ENCODE measurements around the gene TPO. TPM values are rescaled to one million over a fixed set of nuclear protein-coding genes. Genes with fewer than 3 reads are reported as not detected.

Gene TPO
- polyA plus RNA-seq, 1 donor from 2014 or later: not detected

DNA sequence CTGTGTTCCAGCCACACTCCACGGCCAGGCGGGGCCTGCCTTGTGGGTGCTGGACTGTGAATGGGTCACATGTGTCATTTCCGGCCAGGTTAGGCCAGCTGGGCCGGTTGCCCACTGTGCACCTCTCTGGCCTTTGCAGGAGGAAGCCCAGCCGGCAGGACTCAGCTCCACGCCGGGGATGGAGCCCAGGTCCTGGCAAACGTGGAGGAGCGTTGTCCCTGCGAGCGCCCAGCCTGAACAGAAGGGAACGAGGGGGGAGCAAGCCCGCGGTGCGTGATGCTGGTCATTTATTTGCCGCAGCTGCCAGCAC lies 178.2 kb downstream of the TPO start:
- TF ChIP-seq, protein P1, sequence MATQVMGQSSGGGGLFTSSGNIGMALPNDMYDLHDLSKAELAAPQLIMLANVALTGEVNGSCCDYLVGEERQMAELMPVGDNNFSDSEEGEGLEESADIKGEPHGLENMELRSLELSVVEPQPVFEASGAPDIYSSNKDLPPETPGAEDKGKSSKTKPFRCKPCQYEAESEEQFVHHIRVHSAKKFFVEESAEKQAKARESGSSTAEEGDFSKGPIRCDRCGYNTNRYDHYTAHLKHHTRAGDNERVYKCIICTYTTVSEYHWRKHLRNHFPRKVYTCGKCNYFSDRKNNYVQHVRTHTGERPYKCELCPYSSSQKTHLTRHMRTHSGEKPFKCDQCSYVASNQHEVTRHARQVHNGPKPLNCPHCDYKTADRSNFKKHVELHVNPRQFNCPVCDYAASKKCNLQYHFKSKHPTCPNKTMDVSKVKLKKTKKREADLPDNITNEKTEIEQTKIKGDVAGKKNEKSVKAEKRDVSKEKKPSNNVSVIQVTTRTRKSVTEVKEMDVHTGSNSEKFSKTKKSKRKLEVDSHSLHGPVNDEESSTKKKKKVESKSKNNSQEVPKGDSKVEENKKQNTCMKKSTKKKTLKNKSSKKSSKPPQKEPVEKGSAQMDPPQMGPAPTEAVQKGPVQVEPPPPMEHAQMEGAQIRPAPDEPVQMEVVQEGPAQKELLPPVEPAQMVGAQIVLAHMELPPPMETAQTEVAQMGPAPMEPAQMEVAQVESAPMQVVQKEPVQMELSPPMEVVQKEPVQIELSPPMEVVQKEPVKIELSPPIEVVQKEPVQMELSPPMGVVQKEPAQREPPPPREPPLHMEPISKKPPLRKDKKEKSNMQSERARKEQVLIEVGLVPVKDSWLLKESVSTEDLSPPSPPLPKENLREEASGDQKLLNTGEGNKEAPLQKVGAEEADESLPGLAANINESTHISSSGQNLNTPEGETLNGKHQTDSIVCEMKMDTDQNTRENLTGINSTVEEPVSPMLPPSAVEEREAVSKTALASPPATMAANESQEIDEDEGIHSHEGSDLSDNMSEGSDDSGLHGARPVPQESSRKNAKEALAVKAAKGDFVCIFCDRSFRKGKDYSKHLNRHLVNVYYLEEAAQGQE (IDR thresholded peaks at IDR 0.05; ENCODE audit: borderline replicate concordance): no peak
- TF ChIP-seq SMC3 (conservative IDR thresholded peaks at IDR 0.05; ENCODE audit: poor library complexity) (no peak), EZH2 (IDR thresholded peaks at IDR 0.05; ENCODE audit: borderline replicate concordance, insufficient read depth, low read length, poor library complexity, severe bottlenecking) (no peak), EP300 (conservative IDR thresholded peaks at IDR 0.05; ENCODE audit: poor library complexity, severe bottlenecking) (no peak), MXI1 (conservative IDR thresholded peaks at IDR 0.05; ENCODE audit: poor library complexity, severe bottlenecking) (no peak), RAD21 (conservative IDR thresholded peaks at IDR 0.05) (no peak), TAF1 (IDR thresholded peaks at IDR 0.05; ENCODE audit: low read depth) (no peak), POLR2AphosphoS5 (IDR thresholded peaks at IDR 0.05) (no peak)
- TF ChIP-seq, protein P2, sequence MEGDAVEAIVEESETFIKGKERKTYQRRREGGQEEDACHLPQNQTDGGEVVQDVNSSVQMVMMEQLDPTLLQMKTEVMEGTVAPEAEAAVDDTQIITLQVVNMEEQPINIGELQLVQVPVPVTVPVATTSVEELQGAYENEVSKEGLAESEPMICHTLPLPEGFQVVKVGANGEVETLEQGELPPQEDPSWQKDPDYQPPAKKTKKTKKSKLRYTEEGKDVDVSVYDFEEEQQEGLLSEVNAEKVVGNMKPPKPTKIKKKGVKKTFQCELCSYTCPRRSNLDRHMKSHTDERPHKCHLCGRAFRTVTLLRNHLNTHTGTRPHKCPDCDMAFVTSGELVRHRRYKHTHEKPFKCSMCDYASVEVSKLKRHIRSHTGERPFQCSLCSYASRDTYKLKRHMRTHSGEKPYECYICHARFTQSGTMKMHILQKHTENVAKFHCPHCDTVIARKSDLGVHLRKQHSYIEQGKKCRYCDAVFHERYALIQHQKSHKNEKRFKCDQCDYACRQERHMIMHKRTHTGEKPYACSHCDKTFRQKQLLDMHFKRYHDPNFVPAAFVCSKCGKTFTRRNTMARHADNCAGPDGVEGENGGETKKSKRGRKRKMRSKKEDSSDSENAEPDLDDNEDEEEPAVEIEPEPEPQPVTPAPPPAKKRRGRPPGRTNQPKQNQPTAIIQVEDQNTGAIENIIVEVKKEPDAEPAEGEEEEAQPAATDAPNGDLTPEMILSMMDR (IDR thresholded peaks at IDR 0.05; ENCODE audit: poor library complexity, severe bottlenecking): no peak

More for the DNA sequence above, 178.2 kb downstream of the TPO start:
- no peak overlapping the region for H3K4me3 ChIP-seq (ENCODE audit: low read length)
- H3K9ac ChIP-seq (ENCODE audit: low read length): no peak overlapping the region
- H3K9me2 ChIP-seq (ENCODE audit: insufficient read depth, low read length): no peaks in the 10 kb centered on the region
- no peaks in the 10 kb centered on the region for H3K9me3 ChIP-seq (ENCODE audit: low read length)
- H3K27ac ChIP-seq (ENCODE audit: low read length): no peak overlapping the region
- H3K79me2 ChIP-seq (replicated peaks; ENCODE audit: insufficient read depth, low read length): no peaks in the 10 kb centered on the region
- no peak overlapping the region for H2AFZ ChIP-seq (ENCODE audit: low read depth, low read length)
- no peaks in the 10 kb centered on the region for H3F3A ChIP-seq (ENCODE audit: insufficient read depth, low read length, poor library complexity, severe bottlenecking)
- no peaks in the 10 kb centered on the region for H3K27me3 ChIP-seq (ENCODE audit: insufficient read depth, low read depth, low read length)
- H3K36me3 ChIP-seq (ENCODE audit: insufficient read depth, low read length): no peaks in the 10 kb centered on the region
- no peak overlapping the region for H3K4me2 ChIP-seq (ENCODE audit: low read length)
- H4K20me1 ChIP-seq (ENCODE audit: insufficient read depth): no peaks in the 10 kb centered on the region
